H1 (cell line): Measurements from ENCODE around the gene WLS. TPM values are rescaled to one million over a fixed set of nuclear protein-coding genes. Genes with fewer than 3 reads are reported as not detected.

ENCODE experiments used
- CTCF ChIA-PET: fragments of 300-600 bp; sonication (Branson Sonifier 250); formaldehyde crosslinking; loops from one replicate; lab custom pipeline; 2021; ENCODE audit not compliant: partially characterized antibody; lab: Charles Lee
- POLR2A ChIA-PET: fragments of 300-600 bp; sonication (Branson Sonifier 250); formaldehyde crosslinking; loops from one replicate; lab custom pipeline; 2021; ENCODE audit warnings: inconsistent platforms; ENCODE audit not compliant: partially characterized antibody; lab: Charles Lee
- DNase-seq, 2 experiments: peaks; one replicate each; pipeline versions ENCODE4 v3.0.0 to v3.0.0-alpha.2; 2010 to 2022; ENCODE audit warnings: low spot score in 2 of 2, low read depth in 1 of 2, mixed read lengths in 1 of 2
- FAIRE-seq: peaks from 2 replicates; lab custom pipeline; 2011; peaks lifted over from hg19 to GRCh38; lab: Jason Lieb, UNC
- H2AFZ ChIP-seq: 2 replicates; pipeline ENCODE4 v1.8.1; 2012; ENCODE audit warnings: low read length, inconsistent platforms
- H2AK5ac ChIP-seq: 2 replicates; pipeline ENCODE4 v1.6.1; 2013; ENCODE audit warnings: low read depth, low read length
- H2BK120ac ChIP-seq: replicated peaks from 2 replicates; pipeline ENCODE3; 2013; ENCODE audit warnings: low read depth, low read length, inconsistent platforms
- H2BK12ac ChIP-seq: 2 replicates; pipeline ENCODE4 v1.6.1; 2013; ENCODE audit warnings: low read depth, low read length
- H2BK15ac ChIP-seq: 2 replicates; pipeline ENCODE4 v1.6.1; 2013; ENCODE audit warnings: low read length
- H2BK20ac ChIP-seq: 2 replicates; pipeline ENCODE4 v1.6.1; 2013; ENCODE audit warnings: low read length
- H2BK5ac ChIP-seq: 2 replicates; pipeline ENCODE4 v1.6.1; 2013; ENCODE audit warnings: low read depth, low read length
- H3K14ac ChIP-seq: 2 replicates; pipeline ENCODE4 v1.6.1; 2013; ENCODE audit warnings: inconsistent platforms; ENCODE audit not compliant: insufficient read length
- H3K18ac ChIP-seq: 2 replicates; pipeline ENCODE4 v1.6.1; 2013; ENCODE audit warnings: low read length; ENCODE audit errors: extremely low read depth
- H3K23ac ChIP-seq: 2 replicates; pipeline ENCODE4 v1.6.1; 2013; ENCODE audit warnings: inconsistent platforms; ENCODE audit not compliant: insufficient read length
- H3K23me2 ChIP-seq: 2 replicates; pipeline ENCODE4 v1.6.1; 2013; ENCODE audit warnings: low read depth, low read length
- H3K27ac ChIP-seq: 2 replicates; pipeline ENCODE4 v1.6.1; 2011; ENCODE audit warnings: low read depth, low read length, inconsistent platforms
- H3K27me3 ChIP-seq, 4 experiments: replicated peaks in 1 of 4; 1 replicate in 1 of 4; 2 replicates in 3 of 4; pipeline versions ENCODE4 v1.6.1 to v1.8.1; 2011 to 2013; ENCODE audit warnings: low read length in 3 of 4, mild to moderate bottlenecking in 3 of 4, inconsistent platforms in 2 of 4, mixed read lengths in 2 of 4, moderate library complexity in 1 of 4; ENCODE audit not compliant: control insufficient read depth in 3 of 4, insufficient read depth in 3 of 4; ENCODE audit errors: extremely low read depth in 1 of 4
- H3K36me3 ChIP-seq, 4 experiments: 2 replicates each; pipeline versions ENCODE4 v1.6.1 to v1.8.1; 2011 to 2013; ENCODE audit warnings: mild to moderate bottlenecking in 4 of 4, low read length in 3 of 4, moderate library complexity in 2 of 4, control low read depth in 1 of 4, inconsistent platforms in 1 of 4; ENCODE audit not compliant: insufficient read depth in 4 of 4, control insufficient read depth in 2 of 4
- H3K4ac ChIP-seq: replicated peaks from 2 replicates; pipeline ENCODE3; 2013; ENCODE audit warnings: low read length, low read depth, mixed read lengths, inconsistent platforms; ENCODE audit not compliant: insufficient read length
- H3K4me1 ChIP-seq, 4 experiments: replicated peaks in 1 of 4; 1 replicate in 1 of 4; 2 replicates in 3 of 4; pipeline versions ENCODE4 v1.6.1 to v1.8.1; 2011 to 2013; ENCODE audit warnings: low read length in 3 of 4, inconsistent platforms in 2 of 4, mixed read lengths in 1 of 4; ENCODE audit not compliant: insufficient read depth in 4 of 4, control insufficient read depth in 3 of 4
- H3K4me2 ChIP-seq, 2 experiments: 2 replicates each; pipeline versions ENCODE4 v1.6.1 to v1.8.1; 2011 to 2013; ENCODE audit warnings: low read depth in 2 of 2, low read length in 2 of 2, control low read depth in 1 of 2, inconsistent platforms in 1 of 2, mild to moderate bottlenecking in 1 of 2; ENCODE audit not compliant: insufficient read depth in 1 of 2
- H3K4me3 ChIP-seq, 4 experiments: fragments of 200-600, 300-600 bp in 1 of 4; sonication (generic), shearing (Covaris generic), sonication (Bioruptor Twin) in 1 of 4; 2 replicates each; pipeline versions ENCODE4 v1.5.1 to v1.8.1; 2011 to 2016; ENCODE audit warnings: low read length in 4 of 4, low read depth in 3 of 4, control low read depth in 2 of 4, inconsistent platforms in 2 of 4, mild to moderate bottlenecking in 2 of 4, mixed read lengths in 1 of 4, moderate library complexity in 1 of 4; ENCODE audit not compliant: insufficient read depth in 2 of 4; ENCODE audit errors: extremely low read depth in 1 of 4
- H3K56ac ChIP-seq: replicated peaks from 2 replicates; pipeline ENCODE3; 2013; ENCODE audit warnings: low read depth, mild to moderate bottlenecking, mixed read lengths, low read length, inconsistent platforms; ENCODE audit not compliant: insufficient read length
- H3K79me1 ChIP-seq: 2 replicates; pipeline ENCODE4 v1.6.1; 2013; ENCODE audit warnings: low read depth, low read length, control low read depth
- H3K79me2 ChIP-seq, 2 experiments: 2 replicates each; pipeline versions ENCODE4 v1.6.1 to v1.8.1; 2012 to 2013; ENCODE audit warnings: low read length in 2 of 2, mild to moderate bottlenecking in 2 of 2, inconsistent platforms in 1 of 2; ENCODE audit not compliant: insufficient read depth in 2 of 2, control insufficient read depth in 1 of 2
- H3K9ac ChIP-seq, 4 experiments: replicated peaks in 1 of 4; 1 replicate in 1 of 4; 2 replicates in 3 of 4; pipeline versions ENCODE4 v1.6.1 to v1.8.1; 2011 to 2013; ENCODE audit warnings: low read depth in 3 of 4, low read length in 3 of 4, control low read depth in 2 of 4, mild to moderate bottlenecking in 2 of 4, moderate library complexity in 2 of 4, inconsistent platforms in 1 of 4; ENCODE audit errors: extremely low read depth in 1 of 4
- H3K9me3 ChIP-seq, 2 experiments: 2 replicates each; pipeline versions ENCODE4 v1.6.1 to v1.8.1; 2012 to 2013; ENCODE audit warnings: mild to moderate bottlenecking in 2 of 2, moderate library complexity in 2 of 2, control low read depth in 1 of 2, inconsistent platforms in 1 of 2, low read depth in 1 of 2, low read length in 1 of 2, mixed read lengths in 1 of 2; ENCODE audit not compliant: insufficient read depth in 2 of 2
- H4K20me1 ChIP-seq, 2 experiments: replicated peaks in 1 of 2; 2 replicates each; pipeline versions ENCODE3 to v1.8.1; 2011 to 2013; ENCODE audit warnings: inconsistent platforms in 2 of 2, low read length in 2 of 2, mild to moderate bottlenecking in 1 of 2; ENCODE audit not compliant: insufficient read depth in 2 of 2, control insufficient read depth in 1 of 2
- H4K5ac ChIP-seq: 2 replicates; pipeline ENCODE4 v1.6.1; 2013; ENCODE audit warnings: low read length, low read depth, mixed read lengths, inconsistent platforms; ENCODE audit not compliant: insufficient read length
- H4K8ac ChIP-seq: 2 replicates; pipeline ENCODE4 v1.8.0; 2013; ENCODE audit warnings: mild to moderate bottlenecking, moderate library complexity, low read length, inconsistent platforms; ENCODE audit not compliant: insufficient read depth; ENCODE audit errors: extremely low read depth
- H4K91ac ChIP-seq: replicated peaks from 2 replicates; pipeline ENCODE3; 2013; ENCODE audit warnings: low read length, mixed read lengths, inconsistent platforms; ENCODE audit not compliant: insufficient read length
- BACH1 ChIP-seq: IDR thresholded peaks from 2 replicates; pipeline ENCODE4 v1.6.1; 2012; ENCODE audit warnings: low read length, improper control_type of control experiment
- E2F6 ChIP-seq: IDR thresholded peaks from 2 replicates; pipeline ENCODE4 v1.6.1; 2012; ENCODE audit warnings: inconsistent platforms
- MAX ChIP-seq: IDR thresholded peaks from 2 replicates; pipeline ENCODE4 v1.6.1; 2012; ENCODE audit warnings: inconsistent platforms
- USF2 ChIP-seq: IDR thresholded peaks from 2 replicates; pipeline ENCODE4 v1.6.1; 2011; ENCODE audit warnings: low read length, improper control_type of control experiment
- WGBS, 2 experiments: shearing (Covaris generic) in 1 of 2; methylation state at CpG; one replicate each; pipeline versions ENCODE4 v1.1.6 to v1.1.7; 2013 to 2015; ENCODE audit warnings: low lambda C conversion rate in 2 of 2, mixed read lengths in 2 of 2, inconsistent platforms in 1 of 2, low coverage in 1 of 2, missing lambda C conversion rate in 1 of 2; ENCODE audit not compliant: insufficient replicate concordance in 2 of 2, insufficient coverage in 1 of 2, insufficient read length in 1 of 2; ENCODE audit errors: extremely low coverage in 1 of 2, missing lambda C conversion rate in 1 of 2; 5-methylcytosine and 5-hydroxymethylcytosine counted together
- polyA plus RNA-seq, 7 experiments: library from polyadenylated mRNA; depleted of rRNA in 3 of 7; stranded (reverse) in 5 of 7; unstranded in 2 of 7; fragments of >200 nt in 5 of 7; fragments of 200-250 nt in 2 of 7; gene quantifications; 1 replicate in 5 of 7; 2 replicates in 1 of 7; 4 replicates in 1 of 7; pipeline versions ENCODE4 v1.2.1 to v1.2.3, GENCODE V29; 2011 to 2013; ENCODE audit warnings: missing spikeins in 2 of 7, mixed read lengths in 2 of 7
- total RNA-seq: library from RNA; stranded (reverse); fragmentation: NEBNext Ultra II Directional; extraction: Animal tissue kit (Norgen Biotek cat#: 25700); gene quantifications from 2 replicates; pipeline ENCODE4 v1.2.1, GENCODE V29; 2021

Gene WLS
- total and polyA plus RNA-seq, 2 of the 8 experiments (the other 6 are each of a cell fraction or from before 2014, with no cell fraction given) = 1.2 to 2.7 TPM

- Histone ChIP-seq H4K8ac (no peak overlapping the region), H3K56ac (no peak overlapping the region), H3K23ac (no peak overlapping the region), H3K18ac (no peak overlapping the region), H3K4me2 (no peak overlapping the region), H4K20me1 (no peaks in the 10 kb centered on the region), H4K5ac (no peak overlapping the region), H3K9ac (no peak overlapping the region), H3K79me1 (no peaks in the 10 kb centered on the region), H3K14ac (no peak overlapping the region), H2BK120ac (no peak overlapping the region), H3K4me1 (no peaks in the 10 kb centered on the region), H2BK20ac (no peak overlapping the region), H4K91ac (no peak overlapping the region), H2BK12ac (no peak overlapping the region), H2AFZ (no peak overlapping the region), H2BK15ac (no peak overlapping the region), H3K23me2 (no peaks in the 10 kb centered on the region), H3K79me2 (no peaks in the 10 kb centered on the region), H3K9me3 (no peaks in the 10 kb centered on the region), H2BK5ac (no peak overlapping the region), H3K36me3 (no peaks in the 10 kb centered on the region), H3K27ac (no peak overlapping the region), H2AK5ac (no peak overlapping the region), H3K4me3 (no peak overlapping the region), H3K4ac (no peak overlapping the region), H3K27me3 (no peaks in the 10 kb centered on the region)
- WGBS, 2 experiments = 57% methylated on average over 3 of the region's 3 CpGs; no CpG with 5 or more reads in 1 of the 2 experiments
- CTCF ChIA-PET = interaction anchor here (0.7 to 3.1 kb wide), 6 partner anchors 11 to 474 kb away, joined by 3 to 19 read pairs (median 3); no protein-coding TSS in a partner anchor
- POLR2A ChIA-PET = no interaction called here
- no peak for FAIRE-seq
- DNase-seq = no peak
- TF ChIP-seq E2F6 = peak; percentile 47; the same call in 1 of the 2 replicates
- TF ChIP-seq BACH1 = no peak
- TF ChIP-seq MAX = 0 out of 2 replicates have a peak, but pooled peaks have one; percentile 42
- TF ChIP-seq USF2 = peak; percentile 41; the same call in 1 of the 2 replicates
Measured at GRCh38 chr1:68151690-68152089, 80.6 kb downstream of the WLS start.
